ENCODE measurements around the gene NIN. TPM values are rescaled to one million over a fixed set of nuclear protein-coding genes. Genes with fewer than 3 reads are reported as not detected.

The NIN gene
- total RNA-seq, 1 experiment from 2014 or later: 11.0 TPM

GRCh38 chr14:50757702-50758101 lies 73.3 kb downstream of the NIN start:
- in situ Hi-C loops (cut with HindIII; ENCODE audit: low pct_unique_long_range_greater_than_20kb, low sequenced_read_pairs): no loop called here

GRCh38 chr14:50756300-50756699 lies 74.7 kb downstream of the NIN start:
- in situ Hi-C loops (cut with HindIII; ENCODE audit: low pct_unique_long_range_greater_than_20kb, low sequenced_read_pairs): no loop called here
- DNase-seq (ENCODE audit: low read depth): no peak

More at GRCh38 chr14:50757702-50758101, 73.3 kb downstream of the NIN start:
- no peak for DNase-seq (ENCODE audit: low read depth)

- in situ Hi-C loops (cut with HindIII; ENCODE audit: low pct_unique_long_range_greater_than_20kb, low sequenced_read_pairs): no loop called here
- no peak for DNase-seq (ENCODE audit: low read depth)
These were observed 80.6 kb downstream of the NIN start for GRCh38 chr14:50750323-50750722.

GRCh38 chr14:50745401-50746058 lies 85.4 kb downstream of the NIN start:
- DNase-seq (ENCODE audit: low read depth): no peak
- in situ Hi-C loops (cut with HindIII; ENCODE audit: low pct_unique_long_range_greater_than_20kb, low sequenced_read_pairs): no loop called here

GRCh38 chr14:50744231-50744630 lies 86.7 kb downstream of the NIN start:
- DNase-seq (ENCODE audit: low read depth): no peak
- in situ Hi-C loops (cut with HindIII; ENCODE audit: low pct_unique_long_range_greater_than_20kb, low sequenced_read_pairs): no loop called here

GRCh38 chr14:50741567-50741966 lies 89.4 kb downstream of the NIN start:
- in situ Hi-C loops (cut with HindIII; ENCODE audit: low pct_unique_long_range_greater_than_20kb, low sequenced_read_pairs): no loop called here
- peak; percentile 37 for DNase-seq (ENCODE audit: low read depth)

- in situ Hi-C loops (cut with HindIII; ENCODE audit: low pct_unique_long_range_greater_than_20kb, low sequenced_read_pairs): no loop called here
- no peak for DNase-seq (ENCODE audit: low read depth)
These were observed 90.1 kb downstream of the NIN start for GRCh38 chr14:50740856-50741255.

GRCh38 chr14:50739186-50739585 lies 91.8 kb downstream of the NIN start:
- no peak for DNase-seq (ENCODE audit: low read depth)
- in situ Hi-C loops (cut with HindIII; ENCODE audit: low pct_unique_long_range_greater_than_20kb, low sequenced_read_pairs): no loop called here

- in situ Hi-C loops (cut with HindIII; ENCODE audit: low pct_unique_long_range_greater_than_20kb, low sequenced_read_pairs): no loop called here
- no peak for DNase-seq (ENCODE audit: low read depth)
These were observed 94.0 kb downstream of the NIN start for GRCh38 chr14:50736932-50737419.

GRCh38 chr14:50734950-50735695 lies 95.8 kb downstream of the NIN start:
- DNase-seq (ENCODE audit: low read depth): no peak
- in situ Hi-C loops (cut with HindIII; ENCODE audit: low pct_unique_long_range_greater_than_20kb, low sequenced_read_pairs): no loop called here

- DNase-seq (ENCODE audit: low read depth): no peak
- in situ Hi-C loops (cut with HindIII; ENCODE audit: low pct_unique_long_range_greater_than_20kb, low sequenced_read_pairs): no loop called here
These were observed 97.5 kb downstream of the NIN start for GRCh38 chr14:50733494-50733893.

GRCh38 chr14:50728836-50729235 lies 102.1 kb downstream of the NIN start:
- in situ Hi-C loops (cut with HindIII; ENCODE audit: low pct_unique_long_range_greater_than_20kb, low sequenced_read_pairs): no loop called here
- no peak for DNase-seq (ENCODE audit: low read depth)

- DNase-seq (ENCODE audit: low read depth): no peak
- in situ Hi-C loops (cut with HindIII; ENCODE audit: low pct_unique_long_range_greater_than_20kb, low sequenced_read_pairs): no loop called here
These were observed 104.4 kb downstream of the NIN start for GRCh38 chr14:50726372-50727107.

GRCh38 chr14:50725761-50726160 lies 105.2 kb downstream of the NIN start:
- in situ Hi-C loops (cut with HindIII; ENCODE audit: low pct_unique_long_range_greater_than_20kb, low sequenced_read_pairs): no loop called here
- no peak for DNase-seq (ENCODE audit: low read depth)

GRCh38 chr14:50719911-50720759 lies 110.8 kb downstream of the NIN start:
- in situ Hi-C loops (cut with HindIII; ENCODE audit: low pct_unique_long_range_greater_than_20kb, low sequenced_read_pairs): no loop called here
- DNase-seq (ENCODE audit: low read depth): no peak

GRCh38 chr14:50718949-50719348 lies 112.0 kb downstream of the NIN start:
- in situ Hi-C loops (cut with HindIII; ENCODE audit: low pct_unique_long_range_greater_than_20kb, low sequenced_read_pairs): no loop called here
- DNase-seq (ENCODE audit: low read depth): no peak

- no peak for DNase-seq (ENCODE audit: low read depth)
- in situ Hi-C loops (cut with HindIII; ENCODE audit: low pct_unique_long_range_greater_than_20kb, low sequenced_read_pairs): no loop called here
These were observed 113.2 kb downstream of the NIN start for GRCh38 chr14:50717811-50718210.

GRCh38 chr14:50714450-50715073 lies 116.4 kb downstream of the NIN start:
- in situ Hi-C loops (cut with HindIII; ENCODE audit: low pct_unique_long_range_greater_than_20kb, low sequenced_read_pairs): no loop called here
- peak; percentile 33 for DNase-seq (ENCODE audit: low read depth)

All from Caki2 (cell line).